ENCODE results near the gene RALGPS2.

DNA sequence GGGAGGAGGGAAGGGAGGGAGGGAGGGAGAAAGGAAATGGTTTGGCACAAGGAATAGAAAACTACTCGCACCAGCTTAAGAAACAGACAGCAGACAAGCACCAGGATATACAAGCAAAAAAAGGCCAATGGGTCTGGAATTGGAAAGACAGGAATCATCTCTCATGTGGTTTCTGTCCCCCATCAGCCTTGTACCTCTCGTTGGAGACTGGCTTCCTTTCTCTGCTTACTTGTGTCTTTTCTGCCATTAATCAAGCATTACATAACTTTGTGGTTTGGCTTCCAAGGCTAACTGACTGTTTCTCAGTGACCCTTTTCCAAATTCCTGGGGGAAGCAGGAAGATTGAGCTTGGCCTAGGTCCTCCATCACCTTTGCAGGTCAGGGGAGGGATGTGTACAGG lies 11.8 kb upstream of the RALGPS2 start:
- TF ChIP-seq GATA3 (IDR thresholded peaks at IDR 0.05; ENCODE audit: low read depth, low read length) (no peak), GATA2 (IDR thresholded peaks at IDR 0.05; ENCODE audit: low read depth, low read length) (no peak)

Measured in SH-SY5Y (cell line).